ENCODE measurements around the gene TMEM255B.

TMEM255B gene

DNA sequence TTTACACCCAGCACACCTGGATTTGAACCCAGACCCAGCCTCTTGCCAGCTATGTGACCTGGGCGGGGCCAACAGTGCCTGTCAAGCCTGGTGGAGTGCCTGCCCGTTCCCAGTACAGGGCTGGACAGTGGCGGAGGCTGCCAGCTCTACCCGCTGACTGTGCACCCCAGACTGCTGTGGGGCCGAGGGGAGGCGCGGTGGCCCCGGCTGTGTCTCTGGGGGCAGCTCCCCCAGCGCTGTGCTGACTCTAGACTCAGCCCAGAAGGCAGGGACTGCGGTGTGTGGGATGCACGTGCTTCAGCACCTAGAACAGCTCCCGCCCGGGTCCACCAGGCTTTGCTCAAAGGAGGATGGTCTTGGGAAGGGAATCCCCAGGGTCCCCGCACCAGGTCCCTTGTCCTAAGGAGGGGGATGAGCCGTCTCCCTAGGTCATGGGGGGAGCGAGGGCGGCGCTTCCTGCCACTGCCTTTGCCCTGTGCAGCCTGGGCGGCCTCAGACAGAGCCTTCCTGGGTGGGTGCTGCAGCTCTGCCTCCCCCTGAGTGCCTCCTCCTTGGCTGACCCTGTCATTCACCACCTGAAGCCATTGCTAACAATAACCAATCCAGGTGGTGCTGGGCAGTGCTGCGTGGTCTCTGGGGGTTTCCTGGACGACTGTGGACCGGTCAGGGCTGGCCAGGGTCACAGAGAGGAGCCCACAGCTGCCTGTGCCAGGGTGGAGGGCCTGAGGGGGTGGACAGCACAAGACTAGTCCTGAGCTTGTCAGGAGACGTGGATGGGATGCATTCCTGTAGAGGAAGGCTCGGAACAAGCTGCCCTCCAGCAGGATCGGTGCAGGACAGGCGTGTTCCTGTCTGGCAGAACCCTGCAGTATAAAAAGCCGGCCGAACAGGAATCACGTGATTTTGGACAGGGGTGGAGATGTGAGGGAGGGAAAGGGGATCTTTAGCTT lies 18.6 kb downstream of the TMEM255B start:
- peak; percentile 49 for DNase-seq (ENCODE audit: low read depth)
- no peak overlapping the region for H3K4me3 ChIP-seq (replicated peaks; ENCODE audit: low read depth, low read length)
- no peak for TF ChIP-seq CTCF (IDR thresholded peaks at IDR 0.05; ENCODE audit: low read length, missing control alignments)

- H3K4me3 ChIP-seq (replicated peaks; ENCODE audit: low read depth, low read length) = no peak overlapping the region
- DNase-seq (ENCODE audit: low read depth) = no peak
- no peak for TF ChIP-seq CTCF (IDR thresholded peaks at IDR 0.05; ENCODE audit: low read length, missing control alignments)
Measured at GRCh38 chr13:113781571-113781970, 22.5 kb downstream of the TMEM255B start.

DNA sequence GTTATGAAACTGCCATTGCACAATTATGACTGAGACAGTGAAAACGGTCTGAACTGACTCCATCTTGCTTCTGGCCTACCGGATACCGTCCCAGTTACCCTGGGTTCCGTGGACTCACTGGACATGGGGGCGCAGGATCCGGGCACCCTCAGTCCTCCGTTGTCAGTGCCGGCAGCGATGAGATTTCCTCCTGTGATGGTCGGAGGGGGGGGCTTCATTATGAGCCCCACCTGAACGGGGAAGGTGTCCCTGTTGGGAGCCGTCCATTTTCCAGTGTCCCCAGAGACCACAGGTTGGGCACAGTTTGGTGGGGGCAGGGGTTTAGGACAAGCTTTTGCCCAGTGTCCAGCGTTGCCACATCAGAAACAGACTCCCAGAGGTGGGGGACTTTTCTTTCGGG lies 23.4 kb downstream of the TMEM255B start:
- TF ChIP-seq CTCF (IDR thresholded peaks at IDR 0.05; ENCODE audit: low read length, missing control alignments) = no peak
- no peak overlapping the region for H3K4me3 ChIP-seq (replicated peaks; ENCODE audit: low read depth, low read length)
- no peak for DNase-seq (ENCODE audit: low read depth)

DNA sequence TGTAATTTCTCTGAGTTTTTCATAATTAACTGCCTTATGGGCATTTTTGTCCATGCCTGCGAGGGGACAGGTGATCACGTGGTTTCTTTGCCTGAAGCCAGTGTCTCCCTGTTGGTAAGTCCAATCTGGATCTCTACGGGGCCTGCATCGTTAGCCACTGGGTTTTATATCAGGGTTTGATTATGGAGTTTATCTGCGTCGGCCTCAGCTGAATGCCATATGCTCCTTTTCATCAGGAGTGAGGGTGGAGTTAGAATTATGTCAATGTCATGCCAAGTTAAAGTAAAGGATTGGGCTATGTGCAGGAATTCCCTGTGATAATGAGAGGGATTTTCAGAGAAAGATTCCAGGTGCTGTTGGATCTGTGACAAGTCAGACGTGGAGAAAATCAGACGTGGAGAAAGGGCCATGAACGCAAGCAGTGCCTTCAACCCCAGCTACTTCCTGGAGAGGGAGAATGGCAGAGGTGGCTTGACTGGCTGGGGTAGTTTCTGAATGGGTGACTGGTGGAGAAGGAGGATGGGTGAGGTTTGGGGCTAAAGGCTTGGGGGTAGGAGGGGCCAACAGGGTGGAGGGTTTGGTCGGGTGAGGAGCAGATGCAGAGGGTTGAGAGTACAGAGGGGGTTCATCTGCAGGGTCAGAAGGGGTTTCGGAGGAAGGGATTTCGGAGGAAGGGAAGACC lies 24.3 kb downstream of the TMEM255B start:
- DNase-seq (ENCODE audit: low read depth) = no peak
- no peak overlapping the region for H3K4me3 ChIP-seq (replicated peaks; ENCODE audit: low read depth, low read length)
- TF ChIP-seq CTCF (IDR thresholded peaks at IDR 0.05; ENCODE audit: low read length, missing control alignments) = no peak

DNA sequence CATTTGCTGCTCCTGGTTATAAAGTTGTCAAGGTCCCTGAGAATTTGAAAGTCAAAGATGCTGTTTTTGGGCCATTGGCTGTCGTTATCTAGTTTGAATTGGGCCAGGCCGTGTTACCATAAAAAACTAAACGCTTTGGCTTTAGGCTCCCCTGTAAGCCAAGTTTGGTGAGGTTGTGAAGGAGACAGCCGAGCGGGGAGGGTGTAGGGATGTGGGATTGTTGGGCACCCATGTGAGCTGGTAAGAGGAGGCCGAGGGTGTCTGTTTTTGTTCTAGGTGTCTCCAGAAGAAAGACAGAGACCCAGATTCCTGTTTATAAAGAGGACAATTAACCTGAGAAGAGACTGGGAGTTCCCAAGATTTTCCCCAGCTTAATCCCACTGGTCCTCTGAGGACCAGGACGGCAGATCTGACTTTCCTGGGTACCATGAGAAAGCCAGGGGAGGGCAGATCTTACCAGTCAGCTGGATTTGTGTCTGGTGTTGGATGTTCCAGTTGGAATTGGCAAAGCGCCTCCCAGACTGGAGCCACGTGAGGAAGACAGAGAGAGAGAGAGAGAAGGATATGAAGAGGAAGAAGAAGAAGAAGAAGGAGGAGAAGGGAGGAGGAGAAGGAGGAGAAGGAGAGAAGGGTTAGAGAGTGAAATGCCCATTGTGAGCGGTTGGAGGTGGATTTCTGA lies 25.1 kb downstream of the TMEM255B start:
- TF ChIP-seq CTCF (IDR thresholded peaks at IDR 0.05; ENCODE audit: low read length, missing control alignments) = no peak
- H3K4me3 ChIP-seq (replicated peaks; ENCODE audit: low read depth, low read length) = no peak overlapping the region
- DNase-seq (ENCODE audit: low read depth) = no peak

DNA sequence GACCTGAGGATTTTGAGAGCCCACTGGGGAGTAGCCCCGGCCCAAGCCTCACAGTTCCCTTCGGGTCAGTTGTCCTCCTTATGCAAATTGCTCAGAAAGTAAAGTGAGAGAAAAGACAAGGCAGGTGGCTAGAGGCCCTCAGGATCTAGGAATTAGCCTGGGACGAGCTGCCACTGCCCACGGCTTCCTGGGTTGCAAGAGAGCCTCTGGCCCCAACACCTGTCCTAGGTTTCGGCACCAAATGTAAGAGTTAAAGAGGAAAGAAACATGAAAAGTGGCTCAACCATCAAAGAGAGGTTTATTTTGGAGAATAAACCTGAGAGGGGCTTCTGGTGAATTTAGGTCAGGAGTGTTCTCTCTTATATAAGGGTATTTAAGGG lies 25.6 kb downstream of the TMEM255B start:
- no peak for TF ChIP-seq CTCF (IDR thresholded peaks at IDR 0.05; ENCODE audit: low read length, missing control alignments)
- DNase-seq (ENCODE audit: low read depth) = no peak
- no peak overlapping the region for H3K4me3 ChIP-seq (replicated peaks; ENCODE audit: low read depth, low read length)

All from fibroblast of pulmonary artery (primary cell).